Measurements from ENCODE around the gene R3HCC1L.

The R3HCC1L gene

DNA sequence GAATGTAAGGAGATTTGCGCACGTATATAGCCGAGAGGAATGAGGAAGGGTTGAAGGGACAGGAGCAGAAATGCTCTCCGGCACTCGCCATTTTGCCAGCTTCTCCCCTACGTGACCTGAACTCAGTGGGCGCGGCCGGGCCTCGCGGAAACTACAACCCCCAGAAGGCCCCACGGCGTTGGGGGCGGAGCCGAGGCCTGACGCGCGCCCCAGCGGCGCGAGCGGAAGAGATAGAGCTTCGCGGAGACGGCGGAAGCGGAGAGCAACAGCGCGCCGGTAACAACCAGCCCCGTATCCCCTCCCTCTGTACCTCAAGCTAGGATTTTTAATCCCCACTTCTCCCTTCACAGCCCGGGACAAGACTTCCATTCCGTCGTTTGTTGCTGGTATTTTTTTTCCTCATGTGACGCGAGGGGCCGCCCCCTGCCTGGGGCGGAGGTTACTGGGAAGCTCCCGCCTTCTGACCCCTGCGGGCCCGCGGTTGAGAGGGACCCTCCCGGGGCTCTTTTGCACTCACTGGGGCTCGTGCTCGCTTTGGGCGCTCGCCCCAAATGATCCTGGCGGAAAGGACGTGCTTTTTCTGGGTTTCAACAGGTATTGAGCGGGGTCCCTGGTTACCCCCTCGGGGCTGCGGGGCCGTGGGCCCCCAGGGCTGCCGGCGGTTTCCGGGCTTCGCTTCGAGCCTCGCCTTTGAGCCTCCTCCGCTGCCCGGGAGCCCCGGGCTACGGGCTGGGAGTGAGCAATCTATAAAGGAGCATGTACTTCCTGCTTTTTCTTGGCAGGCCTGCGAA lies at the start of gene R3HCC1L:
TSS of gene R3HCC1L (plus strand) at position 227 of the 791 bp plus-strand sequence. CDS start 73,458 bp downstream, outside the sequence.
- DNase-seq = peak; percentile 68

DNA sequence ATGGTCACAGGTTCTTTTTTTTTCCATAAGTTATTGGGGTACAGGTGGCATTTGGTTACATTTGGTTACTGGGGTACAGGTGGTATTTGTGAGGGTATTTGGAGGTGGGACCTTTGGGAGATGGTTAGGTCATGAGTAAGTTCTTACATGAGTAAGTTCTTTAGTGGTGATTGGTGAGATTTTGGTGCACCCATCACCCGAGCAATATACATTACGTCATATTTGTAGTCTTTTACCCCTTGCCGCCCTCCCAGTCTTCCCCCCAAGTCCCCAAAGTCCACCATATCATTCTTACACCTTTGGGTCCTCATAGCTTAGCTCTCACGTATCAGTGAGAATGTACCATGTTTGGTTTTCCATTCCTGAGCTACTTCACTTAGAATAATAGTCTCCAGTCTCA lies 49.2 kb upstream of the R3HCC1L start:
- DNase-seq = no peak

DNA sequence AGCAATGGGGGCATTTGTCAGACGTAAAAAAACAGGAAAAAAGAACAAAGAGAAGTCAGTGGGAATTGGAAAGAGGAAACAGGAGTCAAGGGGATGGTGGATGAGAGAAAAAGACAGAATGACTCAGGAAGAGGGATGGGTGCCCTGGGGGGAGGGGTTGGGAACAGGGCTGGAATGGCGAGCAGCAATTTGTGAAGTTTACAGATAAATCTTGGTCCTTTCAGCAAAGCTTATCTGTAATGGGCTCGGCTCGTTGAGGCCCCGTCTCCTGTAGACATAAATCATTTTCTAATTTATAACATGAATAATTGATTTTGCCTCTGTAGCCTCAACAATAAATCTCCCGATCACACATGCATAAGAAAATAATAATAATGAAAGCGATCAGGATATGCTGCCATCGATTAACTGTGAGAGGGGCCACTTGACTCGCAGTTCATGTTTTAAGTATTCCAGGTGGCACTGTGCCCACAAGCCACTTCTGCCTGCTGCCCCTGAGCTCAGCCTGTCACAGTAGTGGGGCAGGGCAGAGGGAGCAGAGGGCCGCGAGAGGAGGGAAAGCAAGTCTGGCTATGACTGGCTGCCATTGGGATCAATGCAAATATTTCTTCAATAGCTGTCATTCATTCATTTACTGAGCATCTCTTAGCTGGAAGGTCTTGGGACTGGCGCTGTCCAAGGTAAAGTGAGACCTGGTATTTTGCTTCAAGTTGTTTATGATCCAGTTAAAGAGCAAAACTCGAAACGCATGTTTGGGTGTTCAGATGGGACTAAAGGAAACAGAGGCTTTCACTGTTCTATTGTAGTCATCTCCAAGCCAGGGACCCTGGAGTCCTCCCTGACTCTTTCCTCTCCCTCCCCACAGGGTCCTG lies 47.4 kb upstream of the R3HCC1L start:
- DNase-seq = no peak

DNA sequence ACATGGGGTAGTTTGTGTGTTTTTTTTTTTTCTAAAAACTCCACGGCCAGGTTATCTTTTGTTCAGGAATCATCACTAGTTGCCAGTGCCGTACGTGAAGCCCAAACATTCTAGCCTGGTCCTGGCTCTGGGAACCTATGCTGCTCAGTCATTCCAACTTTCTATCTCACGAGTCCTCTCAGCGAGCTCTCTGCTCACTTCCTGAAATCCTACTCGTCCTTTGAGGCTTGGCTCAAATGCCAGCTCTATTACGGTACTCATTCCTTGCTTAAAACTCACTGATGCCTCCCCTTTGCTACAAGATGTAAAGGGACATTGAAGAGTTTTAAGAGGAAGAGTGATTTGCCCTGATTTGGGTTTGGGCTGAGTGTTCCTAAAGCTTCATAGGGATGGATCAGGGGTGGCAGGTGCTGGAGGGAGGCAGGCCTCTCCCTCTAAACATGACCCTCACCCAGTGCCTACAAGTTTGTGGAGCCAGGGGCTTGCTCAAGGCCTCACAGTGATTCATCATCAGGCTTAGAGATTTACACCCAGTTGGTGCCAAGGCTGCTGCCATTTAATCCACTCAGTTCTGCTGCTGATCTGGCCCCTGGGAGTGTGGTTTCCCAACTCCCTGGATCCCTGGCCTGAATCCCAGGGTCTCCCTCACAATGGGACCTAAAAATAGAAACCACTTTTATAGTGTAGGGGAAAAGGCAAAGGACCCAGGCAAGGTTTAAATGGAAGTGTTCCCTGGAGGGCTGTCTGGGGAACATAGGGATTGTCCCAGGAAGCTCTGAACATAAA lies 46.1 kb upstream of the R3HCC1L start:
- no peak for DNase-seq

DNA sequence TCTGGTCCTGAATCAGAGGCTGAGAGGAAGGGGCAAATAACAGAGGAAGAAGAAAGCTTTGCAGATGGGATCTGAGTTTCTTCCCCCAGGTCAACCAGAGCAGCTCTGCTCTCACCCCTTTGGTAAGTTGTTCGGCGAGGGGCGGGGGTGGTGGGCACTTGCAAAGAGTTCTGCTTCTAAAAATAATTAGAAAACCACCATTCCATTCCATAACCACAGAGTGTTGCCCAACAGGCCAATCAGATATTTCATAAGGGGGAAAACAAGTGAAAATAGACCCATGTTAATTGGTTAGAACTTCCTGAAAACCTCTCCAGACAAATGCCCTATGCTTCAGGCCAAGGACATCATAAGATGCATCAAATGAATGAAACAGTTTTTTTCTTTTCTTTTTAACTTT lies 43.6 kb upstream of the R3HCC1L start:
- DNase-seq = no peak

DNA sequence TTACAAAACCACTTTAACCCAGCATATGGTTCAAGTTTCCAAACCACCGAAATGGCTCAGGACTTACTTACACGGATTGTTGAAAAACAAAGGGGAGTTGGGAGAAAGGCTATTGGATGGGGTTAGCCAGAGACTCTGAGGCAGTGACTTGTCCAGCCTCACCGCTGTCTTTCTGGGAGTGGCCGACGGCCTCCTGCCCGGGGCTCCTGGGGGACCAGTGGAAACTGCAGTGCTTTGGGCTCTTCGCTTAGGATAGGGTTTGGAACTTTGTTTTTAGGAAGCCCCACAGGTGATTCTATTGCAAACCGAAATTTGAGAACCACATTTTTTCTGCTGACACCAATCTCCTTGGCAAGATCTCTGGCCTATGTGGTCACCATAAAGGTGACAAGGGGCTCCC lies 38.1 kb upstream of the R3HCC1L start:
- DNase-seq = no peak

DNA sequence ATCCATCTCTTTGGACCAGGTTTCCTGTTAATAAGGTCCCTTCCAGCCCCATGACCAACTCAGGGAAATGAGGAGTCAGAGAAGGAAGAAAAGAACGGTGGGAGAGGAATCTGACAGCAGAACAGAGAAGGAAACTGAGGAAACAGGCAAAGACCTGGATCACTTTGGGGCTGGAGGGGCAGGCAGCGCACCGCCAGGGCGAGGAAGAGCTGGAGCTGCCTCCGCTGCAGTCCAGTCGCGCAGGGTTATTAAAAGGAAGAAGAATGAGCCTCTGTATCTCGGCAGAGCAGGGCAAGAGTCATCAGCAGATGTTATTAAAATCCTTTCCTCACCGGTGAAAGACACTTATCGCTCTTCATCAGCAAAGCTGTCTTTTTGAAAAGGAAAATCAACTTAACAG lies 37.7 kb upstream of the R3HCC1L start:
- DNase-seq = no peak

DNA sequence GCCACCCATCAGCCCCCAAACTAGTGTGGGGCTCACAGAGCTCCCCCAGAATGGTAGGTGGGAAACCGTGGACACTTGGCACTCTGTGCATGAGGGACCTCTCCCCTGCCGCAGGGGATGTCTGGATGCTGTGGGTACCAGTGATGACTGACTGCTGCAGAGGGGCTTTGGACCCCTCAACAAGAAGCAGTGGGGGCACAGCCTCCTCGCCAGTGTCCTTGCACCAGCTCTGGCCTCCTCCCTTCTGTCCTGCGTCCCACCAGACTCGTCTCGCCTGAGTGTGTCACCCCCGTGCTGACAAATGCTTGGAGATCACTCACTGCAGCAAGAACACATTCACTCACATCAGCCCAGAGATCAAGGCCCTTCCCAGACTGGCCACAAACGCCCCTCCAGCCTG lies 37.3 kb upstream of the R3HCC1L start:
- no peak for DNase-seq

DNA sequence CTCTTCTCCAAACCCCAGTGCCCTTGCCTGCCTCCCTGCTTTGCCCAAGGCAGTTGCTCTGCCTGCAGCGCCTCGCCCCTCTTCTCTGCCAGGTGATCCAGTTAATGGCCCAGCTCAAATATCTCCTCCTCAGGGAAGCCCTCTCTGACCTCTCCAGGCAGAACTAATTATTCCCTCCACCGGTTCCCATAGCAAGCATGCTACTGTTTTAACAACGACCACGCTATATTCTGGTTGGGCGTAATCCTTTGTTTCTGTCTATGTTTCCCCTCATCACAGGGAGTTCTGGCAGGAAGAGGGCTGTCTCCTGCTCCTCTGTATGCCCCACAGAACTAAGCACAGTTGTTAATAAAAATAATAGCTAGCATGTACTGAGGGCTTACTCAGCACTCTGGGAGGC lies 36.8 kb upstream of the R3HCC1L start:
- DNase-seq = no peak

DNA sequence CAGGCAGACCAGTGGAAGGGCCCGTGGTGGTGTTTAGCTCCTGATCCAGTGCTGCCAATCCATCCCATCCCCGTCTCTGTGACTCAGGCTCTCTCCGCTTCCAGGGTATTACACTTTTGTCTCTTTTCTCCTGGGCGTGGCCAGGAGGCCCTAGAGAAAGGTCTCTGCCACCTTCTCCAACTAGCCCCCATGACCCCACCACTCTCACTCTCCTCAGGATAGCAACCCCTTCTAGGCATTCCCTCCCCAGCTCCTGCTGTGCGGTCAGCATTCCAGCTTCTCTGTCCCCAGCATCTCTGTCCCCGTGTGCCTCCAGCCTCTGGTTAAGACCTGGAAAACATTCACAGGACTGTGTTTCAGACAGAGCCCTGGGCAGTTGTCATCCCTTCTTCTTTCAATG lies 36.2 kb upstream of the R3HCC1L start:
- DNase-seq = no peak

DNA sequence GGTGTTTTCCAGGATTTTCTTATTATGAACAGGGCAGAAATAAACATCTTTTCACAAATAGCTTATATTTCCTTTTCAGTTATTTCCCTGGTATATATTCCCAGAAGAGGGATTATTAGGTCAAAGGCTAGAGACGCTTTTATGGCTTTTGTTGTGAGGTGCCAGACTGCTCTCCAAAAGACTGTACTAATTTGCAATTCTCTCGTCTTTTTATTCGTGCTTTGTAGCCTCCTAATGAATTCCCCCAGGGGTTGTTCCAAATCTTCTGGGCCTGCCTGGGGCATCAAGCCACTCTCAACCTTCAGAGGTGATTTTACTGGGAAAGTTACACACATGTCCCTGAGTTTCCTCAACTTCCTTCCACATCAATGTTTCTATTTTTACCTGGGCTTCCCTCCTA lies 34.0 kb upstream of the R3HCC1L start:
- DNase-seq = no peak

DNA sequence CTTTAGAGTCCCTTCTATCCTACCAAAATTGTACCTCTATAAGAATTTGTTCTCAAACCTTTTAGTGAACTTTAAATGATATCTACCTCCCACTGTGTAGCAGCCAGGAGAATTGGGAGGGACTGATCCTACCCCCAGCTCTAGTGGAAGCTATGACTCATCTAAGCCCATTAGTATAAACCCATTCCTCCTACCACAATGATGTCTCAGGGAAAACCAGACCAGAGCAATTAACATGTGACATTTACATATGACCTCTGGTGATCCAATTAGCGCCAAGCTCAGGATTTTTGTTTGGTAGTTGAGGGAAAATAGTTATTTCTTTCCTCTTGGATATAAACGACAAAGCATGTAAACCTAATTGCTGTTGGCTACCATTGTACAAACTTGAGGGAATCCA lies 33.1 kb upstream of the R3HCC1L start:
- DNase-seq = no peak

DNA sequence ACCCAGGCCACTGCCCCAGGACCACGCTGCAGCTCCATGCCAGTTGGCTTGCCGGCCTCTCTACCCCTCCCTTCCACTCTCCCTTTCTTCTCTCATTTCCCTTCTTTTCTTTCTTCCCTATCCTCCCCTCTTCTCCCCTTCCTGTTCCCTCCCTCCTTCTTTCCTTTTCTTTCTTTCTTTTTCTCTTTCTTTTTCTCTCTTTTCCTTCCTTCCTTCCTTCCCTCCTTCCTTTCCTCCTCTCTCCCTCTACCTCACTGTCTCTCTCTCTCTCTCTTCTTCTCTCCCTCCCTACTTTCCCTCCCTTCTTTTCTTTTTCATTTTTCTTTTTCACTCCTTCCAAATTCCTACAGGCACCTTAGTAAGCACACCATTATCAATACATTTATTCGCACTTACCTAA lies 30.3 kb upstream of the R3HCC1L start:
- no peak for DNase-seq

DNA sequence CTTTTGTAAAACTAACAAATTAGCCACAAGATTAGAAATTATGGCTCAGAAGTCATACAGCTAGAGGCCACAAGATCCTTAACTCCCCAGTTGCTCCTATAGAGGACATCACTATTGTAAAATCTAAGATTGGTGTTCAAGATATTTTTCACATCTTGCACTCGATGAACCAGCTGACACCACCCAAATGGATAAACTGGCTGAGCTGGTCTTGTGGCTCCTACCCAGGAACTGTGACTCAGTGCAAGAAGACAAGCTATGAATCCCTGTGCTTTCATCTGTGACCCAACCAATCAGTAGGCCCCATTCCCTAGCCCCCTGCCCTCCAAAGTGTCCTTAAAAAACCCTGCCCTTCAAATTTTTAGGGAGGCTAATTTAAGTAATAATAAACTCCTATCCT lies 27.9 kb upstream of the R3HCC1L start:
- no peak for DNase-seq

DNA sequence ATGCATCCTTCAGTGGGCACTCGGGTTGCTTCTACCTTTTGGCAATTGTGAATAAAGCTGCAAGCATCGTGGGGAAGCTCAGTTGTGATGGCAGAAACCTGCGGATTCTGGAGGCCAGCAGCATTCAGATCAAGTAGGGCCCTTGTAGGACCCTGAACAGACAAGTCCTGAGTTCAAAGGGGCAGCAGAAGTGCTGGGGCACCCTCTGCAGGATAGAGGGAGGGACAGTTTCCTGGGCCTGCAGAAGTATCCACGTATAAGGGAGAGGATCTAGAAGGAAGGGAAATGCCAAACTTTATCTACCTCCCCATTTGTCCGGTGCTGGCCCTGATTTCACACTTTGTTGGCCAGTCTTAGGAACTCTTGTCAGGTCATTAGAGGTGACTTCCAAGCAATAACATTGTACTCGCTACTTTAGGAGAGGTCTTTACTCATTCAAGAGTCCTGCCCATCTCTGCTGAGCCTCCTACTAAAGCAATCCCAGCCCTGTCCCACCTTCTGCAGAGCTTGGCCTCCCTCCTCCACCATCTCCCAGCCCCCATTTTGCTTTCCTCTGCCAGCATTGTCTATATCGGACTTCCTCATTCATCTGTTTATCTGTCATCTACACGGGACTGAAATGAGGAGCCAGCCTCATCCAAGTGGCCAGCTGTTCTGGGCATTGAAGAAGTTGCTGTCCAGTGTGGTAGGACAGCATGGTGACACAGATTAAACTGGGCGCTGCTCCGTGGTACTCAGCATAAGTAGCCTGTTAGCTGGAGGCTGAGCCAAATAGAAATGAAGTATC lies 26.6 kb upstream of the R3HCC1L start:
- no peak for DNase-seq

DNA sequence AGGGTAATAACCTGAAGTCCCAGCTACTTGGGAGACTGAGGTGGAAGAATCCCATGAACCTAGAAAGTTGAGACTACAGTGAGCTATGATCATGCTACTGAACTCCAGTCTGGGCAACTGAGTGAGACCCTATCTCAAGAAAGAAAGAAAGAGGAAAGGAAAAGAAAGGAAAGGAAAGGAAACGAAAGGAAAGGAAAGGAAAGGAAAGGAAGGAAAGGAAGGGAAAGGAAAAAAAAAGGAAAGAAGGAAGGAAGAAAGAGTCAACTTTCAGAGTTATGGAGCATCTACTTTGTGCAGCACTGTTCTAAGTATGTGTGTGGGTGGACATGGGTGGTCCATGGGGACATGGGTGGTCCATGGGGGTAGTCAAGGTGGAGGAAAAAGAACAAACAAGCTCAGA lies 24.1 kb upstream of the R3HCC1L start:
- DNase-seq = no peak

DNA sequence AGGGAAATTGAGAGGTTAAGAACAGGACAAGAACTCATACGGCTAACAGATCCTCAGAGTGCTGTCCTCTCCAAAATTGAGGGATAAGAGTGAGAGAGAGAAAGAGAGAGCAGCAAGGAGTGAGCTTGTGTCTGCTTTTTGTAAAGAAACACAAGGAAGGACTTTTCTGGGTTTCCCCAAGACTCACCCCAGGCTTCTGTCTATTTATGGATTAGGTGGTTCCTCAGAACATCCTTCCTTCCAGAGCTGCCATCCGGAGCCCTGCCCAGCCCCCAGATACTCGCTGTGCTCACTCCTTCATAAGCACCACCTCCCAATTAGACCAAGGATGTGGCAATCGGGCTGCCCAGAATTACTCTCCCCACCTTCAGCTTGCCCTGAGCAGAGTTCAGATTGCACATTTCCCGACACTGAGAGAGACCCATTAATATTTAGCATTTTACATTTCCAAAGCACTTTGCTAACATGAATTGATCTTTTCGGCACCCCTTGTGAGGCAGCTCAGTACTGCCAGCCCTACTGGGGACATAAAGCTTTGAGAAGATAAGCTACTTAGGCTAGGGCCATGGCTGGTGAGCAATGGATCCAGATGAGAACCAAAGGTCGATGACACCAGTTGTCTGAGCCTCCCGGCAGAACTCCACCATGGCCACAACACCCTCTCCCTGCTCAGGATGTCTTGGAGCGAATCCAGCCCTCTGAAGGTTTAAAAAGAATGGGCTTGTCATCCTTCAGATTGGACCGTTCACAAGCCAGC lies 19.2 kb upstream of the R3HCC1L start:
- DNase-seq = no peak

DNA sequence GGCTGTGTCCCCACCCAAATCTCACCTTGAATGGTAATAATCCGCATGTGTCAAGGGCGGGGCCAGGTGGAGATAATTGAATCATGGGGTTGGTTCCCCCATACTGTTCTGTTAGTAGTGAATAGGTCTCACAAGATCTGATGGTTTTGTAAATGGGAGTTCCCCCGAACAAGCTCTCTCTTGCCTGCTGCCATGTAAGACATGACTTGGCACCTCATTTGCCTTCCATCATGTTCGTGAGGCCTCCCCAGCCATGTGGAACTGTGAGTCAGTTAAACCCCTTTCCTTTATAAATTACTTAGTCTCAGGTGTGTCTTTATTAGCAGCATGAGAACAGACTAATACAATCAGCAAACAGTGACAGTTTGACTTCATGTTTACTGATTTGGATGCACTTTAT lies 14.6 kb upstream of the R3HCC1L start:
- DNase-seq = no peak

DNA sequence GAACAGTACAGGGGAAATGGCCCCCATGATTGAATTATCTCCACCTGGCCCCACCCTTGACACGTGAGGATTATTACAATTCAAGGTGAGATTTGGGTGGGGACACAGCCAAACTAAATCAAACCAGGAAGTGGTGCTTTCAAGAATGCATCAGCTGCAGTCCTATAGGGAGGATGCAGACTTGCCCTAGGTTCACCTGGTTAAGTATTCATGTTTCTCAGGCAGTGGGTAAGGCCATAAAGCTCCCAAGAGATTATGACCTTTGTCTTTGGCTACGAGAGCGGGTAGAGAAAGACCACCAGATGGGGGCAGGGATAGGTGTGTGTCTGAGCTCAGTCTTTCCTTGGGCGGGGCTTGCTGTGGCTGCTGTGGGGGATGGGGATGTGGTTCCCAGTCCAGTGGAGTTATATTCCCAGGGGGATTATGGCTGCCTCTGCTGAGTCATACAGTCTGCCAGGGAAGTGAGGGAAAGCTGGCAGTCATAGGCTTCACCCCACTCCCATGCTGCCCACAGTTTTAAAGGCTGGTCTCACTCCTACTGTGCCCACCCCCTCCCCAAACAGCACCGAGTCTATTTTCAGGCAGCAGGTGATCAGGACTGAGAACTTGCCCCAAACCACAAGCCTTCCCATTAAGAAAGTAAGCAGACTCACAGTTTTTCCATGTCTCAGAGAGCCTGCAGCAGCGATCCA lies 8.4 kb upstream of the R3HCC1L start:
- no peak for DNase-seq

DNA sequence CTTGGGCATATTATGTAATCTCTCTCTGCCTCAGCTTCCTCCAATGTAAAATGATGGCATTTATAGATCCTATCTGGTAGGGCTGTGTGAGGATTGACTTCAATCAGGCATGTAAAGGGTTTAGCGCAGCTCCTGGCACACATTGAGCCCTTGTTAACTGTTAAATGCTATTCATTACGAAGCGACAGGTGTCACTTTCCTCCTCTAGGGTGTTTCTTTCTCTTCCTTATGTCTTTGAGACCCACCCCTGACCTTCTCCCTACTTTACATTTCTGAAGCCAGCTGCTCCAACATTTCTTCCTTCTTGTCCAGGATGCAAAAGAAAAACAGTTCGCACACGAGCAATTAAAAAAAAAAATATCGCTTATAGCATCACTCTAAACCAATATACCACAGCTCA lies 5.7 kb upstream of the R3HCC1L start:
- DNase-seq = no peak

DNA sequence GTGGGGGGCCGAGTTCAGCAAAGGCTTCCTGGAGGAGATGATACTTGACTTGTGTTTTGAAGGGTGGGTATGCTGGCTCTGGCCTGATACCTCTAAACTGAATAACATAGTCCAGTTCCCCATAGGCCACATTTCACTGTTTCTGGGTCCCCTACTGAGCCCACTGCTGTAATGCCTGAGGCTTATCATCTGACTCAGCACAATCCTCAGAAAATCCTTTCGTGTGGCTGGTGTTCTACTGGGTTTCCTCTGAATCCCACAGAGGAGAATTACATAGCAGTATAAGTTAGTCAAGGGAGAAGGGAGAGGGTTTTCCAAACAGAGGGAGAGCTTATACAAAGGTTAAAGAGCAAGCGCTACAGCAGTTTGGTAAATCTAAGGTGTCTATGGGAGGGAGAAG lies 2.8 kb upstream of the R3HCC1L start:
- no peak for DNase-seq
